ENCODE data around the gene TUBGCP2.

DNA sequence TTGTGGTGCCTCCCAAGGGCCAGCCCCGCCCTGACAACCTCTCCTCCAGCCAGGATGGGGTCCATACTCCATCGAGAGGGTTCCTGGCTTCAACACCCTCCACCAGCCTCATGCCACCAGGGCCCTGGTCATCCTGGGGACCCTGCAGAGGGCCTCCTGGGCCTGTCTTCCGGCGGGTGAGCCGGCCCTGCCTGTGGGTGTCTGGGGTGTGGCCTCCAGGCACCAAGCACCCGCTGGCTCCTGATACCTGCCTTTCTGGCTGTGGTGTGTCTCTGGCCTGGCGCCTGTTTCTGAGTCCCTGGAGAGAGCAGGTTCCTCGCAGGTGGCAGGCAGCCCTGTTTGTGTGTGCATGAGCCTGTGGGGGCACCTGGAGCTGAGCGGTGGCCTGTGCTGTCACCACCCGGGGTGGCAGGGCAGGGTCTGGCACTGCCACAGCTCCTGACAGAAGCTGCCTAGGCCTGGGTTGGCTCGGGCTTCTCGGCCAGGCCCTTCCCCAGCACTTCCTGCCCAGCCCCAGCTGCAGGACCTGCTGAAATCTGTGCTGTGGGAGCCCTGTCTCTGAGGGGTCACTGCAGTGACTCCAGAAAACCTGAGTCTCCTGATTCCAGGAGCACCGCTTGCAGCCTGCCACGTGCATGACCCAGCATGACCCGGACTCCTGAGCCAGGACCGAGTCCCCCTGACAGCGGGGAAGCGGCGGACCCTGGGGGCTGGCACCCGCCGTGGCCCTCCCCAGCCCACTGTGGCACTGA is 50.4 kb downstream of the TUBGCP2 start:
- no peak for TF ChIP-seq ZNF274 (IDR thresholded peaks at IDR 0.05; ENCODE audit: low read depth, low read length)
- no peak for TF ChIP-seq POLR2AphosphoS5 (IDR thresholded peaks at IDR 0.05; ENCODE audit: low read depth, low read length)
- TF ChIP-seq POLR2A (IDR thresholded peaks at IDR 0.05; ENCODE audit: borderline replicate concordance, extremely low read depth, insufficient read depth, insufficient read length), result no peak
- no peak for TF ChIP-seq CTCF (IDR thresholded peaks at IDR 0.05 in 2 of 3, conservative IDR thresholded peaks at IDR 0.05 in 1 of 3; ENCODE audit: borderline replicate concordance in 1 of 3, insufficient read depth in 1 of 3, low read depth in 2 of 3, low read length in 2 of 3)
- no peak for TF ChIP-seq CEBPB (IDR thresholded peaks at IDR 0.05; ENCODE audit: low read depth)
- no peak for TF ChIP-seq RAD21 (IDR thresholded peaks at IDR 0.05; ENCODE audit: low read depth)
- no peak for TF ChIP-seq ZBTB33 (IDR thresholded peaks at IDR 0.05; ENCODE audit: extremely low read depth, insufficient replicate concordance, low read length)
- no peak for TF ChIP-seq TCF7L2 (IDR thresholded peaks at IDR 0.05; ENCODE audit: borderline replicate concordance, extremely low read depth, insufficient read depth, insufficient read length)
- no peak for TF ChIP-seq YY1 (IDR thresholded peaks at IDR 0.05; ENCODE audit: extremely low read depth, insufficient replicate concordance, low read depth, low read length)
- no peak for TF ChIP-seq REST (IDR thresholded peaks at IDR 0.05; ENCODE audit: low read depth)
- no peak for TF ChIP-seq ELF1 (IDR thresholded peaks at IDR 0.05; ENCODE audit: borderline replicate concordance, low read depth)
- TF ChIP-seq JUND (IDR thresholded peaks at IDR 0.05), result no peak
